Endothelial cell (in vitro differentiated cells): ENCODE measurements around the gene CD80. TPM values are rescaled to one million over a fixed set of nuclear protein-coding genes. Genes with fewer than 3 reads are reported as not detected.

Source experiments
- DNase-seq: peaks from one replicate; pipeline ENCODE4 v3.0.0; 2021; ENCODE audit warnings: low spot score
- H3K27ac Mint-ChIP-seq: one replicate; pipeline ENCODE4 v1.8.0; 2021; ENCODE audit warnings: mixed read lengths, inconsistent platforms; ENCODE audit not compliant: unreplicated experiment
- H3K27me3 Mint-ChIP-seq: one replicate; pipeline ENCODE4 v1.8.0; 2021; ENCODE audit warnings: mild to moderate bottlenecking, moderate library complexity, mixed read lengths, inconsistent platforms; ENCODE audit not compliant: unreplicated experiment
- H3K36me3 Mint-ChIP-seq: one replicate; pipeline ENCODE4 v1.8.0; 2021; ENCODE audit warnings: mild to moderate bottlenecking, low read depth, mixed read lengths, inconsistent platforms; ENCODE audit not compliant: unreplicated experiment
- H3K4me1 Mint-ChIP-seq: one replicate; pipeline ENCODE4 v1.8.0; 2021; ENCODE audit warnings: mild to moderate bottlenecking, mixed read lengths, inconsistent platforms; ENCODE audit not compliant: unreplicated experiment
- H3K4me3 Mint-ChIP-seq: one replicate; pipeline ENCODE4 v1.8.0; 2021; ENCODE audit warnings: mild to moderate bottlenecking, mixed read lengths, inconsistent platforms; ENCODE audit not compliant: unreplicated experiment
- H3K9me3 Mint-ChIP-seq: one replicate; pipeline ENCODE4 v1.8.0; 2021; ENCODE audit warnings: mixed read lengths, inconsistent platforms; ENCODE audit not compliant: unreplicated experiment
- CTCF ChIP-seq: fragments of 200-600 bp; sonication (generic); IDR thresholded peaks from one replicate; pipeline ENCODE4 v1.5.0; 2021; ENCODE audit warnings: antibody characterized with exemption; ENCODE audit not compliant: unreplicated experiment
- total RNA-seq: library from RNA; stranded (reverse); fragmentation: NEBNext Ultra II Directional; extraction: Animal tissue kit (Norgen Biotek cat#: 25700); gene quantifications from one replicate; pipeline ENCODE4 v1.2.1, GENCODE V29; 2021; ENCODE audit not compliant: unreplicated experiment

Gene CD80
- total RNA-seq, 1 donor from 2014 or later, result not detected

- Mint-ChIP-seq H3K4me1 (peaks cover 21% of the 10 kb centered on the region), H3K36me3 (peaks cover 8% of the 10 kb centered on the region), H3K27ac (no peak overlapping the region), H3K4me3 (no peak overlapping the region), H3K9me3 (no peaks in the 10 kb centered on the region), H3K27me3 (no peaks in the 10 kb centered on the region)
- TF ChIP-seq CTCF, result no peak
- DNase-seq, result no peak
Measured at GRCh38 chr3:119592861-119593260, 33.4 kb upstream of the CD80 start.

GRCh38 chr3:119590706-119591105, 31.3 kb upstream of the CD80 start:
- no peak for DNase-seq
- H3K9me3 Mint-ChIP-seq, result no peaks in the 10 kb centered on the region
- no peak for TF ChIP-seq CTCF
- H3K27ac Mint-ChIP-seq, result no peak overlapping the region
- no peaks in the 10 kb centered on the region for H3K27me3 Mint-ChIP-seq
- H3K4me3 Mint-ChIP-seq, result no peak overlapping the region
- peaks cover 8% of the 10 kb centered on the region for H3K36me3 Mint-ChIP-seq
- peaks cover 12% of the 10 kb centered on the region for H3K4me1 Mint-ChIP-seq

GRCh38 chr3:119589102-119589773, 29.8 kb upstream of the CD80 start:
- TF ChIP-seq CTCF, result no peak
- no peaks in the 10 kb centered on the region for H3K9me3 Mint-ChIP-seq
- DNase-seq, result no peak
- peaks cover 8% of the 10 kb centered on the region for H3K36me3 Mint-ChIP-seq
- H3K4me3 Mint-ChIP-seq, result no peak overlapping the region
- H3K27ac Mint-ChIP-seq, result no peak overlapping the region
- peaks cover 12% of the 10 kb centered on the region for H3K4me1 Mint-ChIP-seq
- no peaks in the 10 kb centered on the region for H3K27me3 Mint-ChIP-seq

GRCh38 chr3:119588112-119588511, 28.7 kb upstream of the CD80 start:
- Mint-ChIP-seq H3K4me3 (no peak overlapping the region), H3K27me3 (no peaks in the 10 kb centered on the region), H3K4me1 (peaks cover 12% of the 10 kb centered on the region), H3K9me3 (no peaks in the 10 kb centered on the region), H3K36me3 (peaks cover 8% of the 10 kb centered on the region), H3K27ac (no peak overlapping the region)
- no peak for DNase-seq
- no peak for TF ChIP-seq CTCF

- H3K4me3 Mint-ChIP-seq, result no peak overlapping the region
- H3K36me3 Mint-ChIP-seq, result peaks cover 13% of the 10 kb centered on the region
- H3K9me3 Mint-ChIP-seq, result no peaks in the 10 kb centered on the region
- DNase-seq, result no peak
- no peak for TF ChIP-seq CTCF
- peaks cover 12% of the 10 kb centered on the region for H3K4me1 Mint-ChIP-seq
- no peak overlapping the region for H3K27ac Mint-ChIP-seq
- no peaks in the 10 kb centered on the region for H3K27me3 Mint-ChIP-seq
Measured at GRCh38 chr3:119586733-119587172, 27.3 kb upstream of the CD80 start.
